HepG2 (cell line): ENCODE results near the gene USP1. TPM values are rescaled to one million over a fixed set of nuclear protein-coding genes. Genes with fewer than 3 reads are reported as not detected.

Source experiments
- ARHGAP35 ChIP-seq: sonication (generic); formaldehyde crosslinking; IDR thresholded peaks from 2 replicates; pipeline ENCODE4 v1.9.0; 2022; ENCODE audit warnings: mild to moderate bottlenecking, inconsistent platforms, moderate library complexity, missing genetic modification reagents, borderline replicate concordance
- ARID4A ChIP-seq: sonication (generic); formaldehyde crosslinking; IDR thresholded peaks from 2 replicates; pipeline ENCODE4 v1.5.0; 2020; ENCODE audit warnings: mild to moderate bottlenecking, missing genetic modification reagents, borderline replicate concordance
- ATAD3A ChIP-seq: sonication (generic); formaldehyde crosslinking; IDR thresholded peaks from 2 replicates; pipeline ENCODE4 v1.4.0; 2020; ENCODE audit warnings: missing genetic modification reagents
- BCLAF1 ChIP-seq: fragments of 450-650 bp; IDR thresholded peaks from 2 replicates; pipeline ENCODE4 v1.6.1; 2017; ENCODE audit warnings: mild to moderate bottlenecking
- FOXK2 ChIP-seq: fragments of 450-650 bp; IDR thresholded peaks from 2 replicates; pipeline ENCODE4 v1.6.1; 2016
- KMT2B ChIP-seq: IDR thresholded peaks from 2 replicates; pipeline ENCODE4 v1.6.1; 2016; ENCODE audit warnings: missing genetic modification reagents, missing compliant biosample characterization
- MXI1 ChIP-seq: IDR thresholded peaks from 3 replicates; pipeline ENCODE4 v1.6.1; 2012; ENCODE audit warnings: low read depth, low read length, inconsistent platforms, borderline replicate concordance
- NBN ChIP-seq: fragments of 450-650 bp; conservative IDR thresholded peaks from 2 replicates; pipeline ENCODE4 v1.6.1; 2017
- NFIB ChIP-seq: sonication (generic); formaldehyde crosslinking; IDR thresholded peaks from 2 replicates; pipeline ENCODE4 v1.9.0; 2021; ENCODE audit warnings: missing genetic modification reagents, mild to moderate bottlenecking, borderline replicate concordance
- POGZ ChIP-seq: sonication (generic); formaldehyde crosslinking; IDR thresholded peaks from 2 replicates; pipeline ENCODE4 v1.4.0; 2020; ENCODE audit warnings: mild to moderate bottlenecking, missing genetic modification reagents
- PRMT3 ChIP-seq: sonication (generic); formaldehyde crosslinking; IDR thresholded peaks from 2 replicates; pipeline ENCODE4 v1.8.1; 2022; ENCODE audit warnings: low read depth, mild to moderate bottlenecking, moderate library complexity, missing genetic modification reagents, borderline replicate concordance
- RFX5 ChIP-seq: IDR thresholded peaks from 2 replicates; pipeline ENCODE4 v1.6.1; 2011; ENCODE audit warnings: low read depth, low read length, improper control_type of control experiment
- TCF7L2 ChIP-seq: IDR thresholded peaks from 2 replicates; pipeline ENCODE4 v1.6.1; 2011; ENCODE audit warnings: mild to moderate bottlenecking, low read depth, low read length, moderate library complexity
- THAP11 ChIP-seq: IDR thresholded peaks from 2 replicates; pipeline ENCODE4 v1.6.1; 2016; ENCODE audit warnings: missing biosample characterization, missing genetic modification reagents
- THAP8 ChIP-seq: sonication (generic); formaldehyde crosslinking; IDR thresholded peaks from 2 replicates; pipeline ENCODE4 v1.5.1; 2020; ENCODE audit warnings: missing genetic modification reagents, mild to moderate bottlenecking, borderline replicate concordance
- TOE1 ChIP-seq: sonication (generic); formaldehyde crosslinking; IDR thresholded peaks from 2 replicates; pipeline ENCODE4 v1.4.0; 2020; ENCODE audit warnings: mild to moderate bottlenecking, missing genetic modification reagents
- WIZ ChIP-seq: sonication (generic); formaldehyde crosslinking; IDR thresholded peaks from 2 replicates; pipeline ENCODE4 v1.5.1; 2020; ENCODE audit warnings: mild to moderate bottlenecking, missing genetic modification reagents
- ZEB1 ChIP-seq: IDR thresholded peaks from 2 replicates; pipeline ENCODE4 v1.6.1; 2012; ENCODE audit warnings: mild to moderate bottlenecking, low read depth, inconsistent platforms; ENCODE audit not compliant: insufficient replicate concordance
- ZMAT3 ChIP-seq: sonication (generic); formaldehyde crosslinking; conservative IDR thresholded peaks from 2 replicates; pipeline ENCODE4 v1.7.0; 2021; ENCODE audit warnings: missing genetic modification reagents
- ZNF121 ChIP-seq: sonication (generic); formaldehyde crosslinking; IDR thresholded peaks from 2 replicates; pipeline ENCODE4 v1.5.0; 2020; ENCODE audit warnings: mild to moderate bottlenecking, missing genetic modification reagents
- ZNF576 ChIP-seq: sonication (generic); formaldehyde crosslinking; IDR thresholded peaks from 2 replicates; pipeline ENCODE4 v1.4.0; 2020; ENCODE audit warnings: mild to moderate bottlenecking, missing genetic modification reagents
- ZNF775 ChIP-seq: sonication (generic); formaldehyde crosslinking; IDR thresholded peaks from 2 replicates; pipeline ENCODE4 v1.4.0; 2020; ENCODE audit warnings: missing genetic modification reagents, mild to moderate bottlenecking, moderate library complexity, borderline replicate concordance
- polyA plus RNA-seq, 8 experiments: library from polyadenylated mRNA; depleted of rRNA in 3 of 8; stranded (reverse) in 7 of 8; unstranded in 1 of 8; fragments of >200 nt; fragmentation: Illumina TruSeq in 4 of 8; extraction: Trizol in 4 of 8; gene quantifications; 2 replicates each; pipeline versions ENCODE4 v1.2.1 to v1.2.3, GENCODE V29; 2011 to 2016; ENCODE audit warnings: low read depth in 4 of 8, missing spikeins in 1 of 8, mixed read lengths in 1 of 8; ENCODE audit not compliant: insufficient read depth in 1 of 8
- total RNA-seq, 5 experiments: library from RNA; depleted of rRNA; stranded (reverse); fragments of >200 nt; fragmentation: Illumina TruSeq; extraction: Trizol; gene quantifications; 2 replicates each; pipeline ENCODE4 v1.2.3, GENCODE V29; 2016; ENCODE audit warnings: low read depth in 1 of 5

USP1 gene
- total and polyA plus RNA-seq, 2 of the 13 experiments (the other 11 are each of a cell fraction or from before 2014, with no cell fraction given) = 9.0 to 64.6 TPM

GRCh38 chr1:62436466-62437272 lies at the start of gene USP1 (continued):
- peak; percentile 76 for TF ChIP-seq ARID4A (CRISPR knock-in tag)
- TF ChIP-seq THAP11 (CRISPR knock-in tag) = peak; percentile 86
- TF ChIP-seq ARHGAP35 = no peak
- peak; percentile 37; the same call in 1 of the 2 replicates for TF ChIP-seq ZMAT3 (CRISPR knock-in tag)
- TF ChIP-seq ZNF576 (CRISPR knock-in tag) = 0 out of 2 replicates have a peak, but pooled peaks have one; percentile 56
- TF ChIP-seq THAP8 (CRISPR knock-in tag) = peak; percentile 37; the same call in 1 of the 2 replicates
- TF ChIP-seq BCLAF1 = no peak
- no peak; the same call in 1 of the 2 replicates for TF ChIP-seq RFX5
- no peak for TF ChIP-seq TCF7L2
- peak; percentile 92 for TF ChIP-seq KMT2B (CRISPR knock-in tag)
- TF ChIP-seq TOE1 (CRISPR knock-in tag) = 0 out of 2 replicates have a peak, but pooled peaks have one; percentile 21
- 0 out of 2 replicates have a peak, but pooled peaks have one; percentile 19 for TF ChIP-seq ZNF121 (CRISPR knock-in tag)
- TF ChIP-seq FOXK2 = no peak
- no peak for TF ChIP-seq WIZ (CRISPR knock-in tag)
- TF ChIP-seq ZEB1 = no peak
- peak; percentile 86 for TF ChIP-seq POGZ (CRISPR knock-in tag)
- no peak for TF ChIP-seq NFIB
- no peak for TF ChIP-seq NBN
- TF ChIP-seq ZNF775 = peak; percentile 83; the same call in 1 of the 2 replicates
- 0 out of 3 replicates have a peak, but pooled peaks have one; percentile 25 for TF ChIP-seq MXI1
- TF ChIP-seq PRMT3 (CRISPR knock-in tag) = peak; percentile 87; the same call in 1 of the 2 replicates
- no peak for TF ChIP-seq ATAD3A (CRISPR knock-in tag)
